Cortex of kidney (tissue), 1 donor: ENCODE data around the gene SH3RF3.

Experiments used
- DNase-seq: peaks from one replicate; lab custom pipeline; 2025; lab: John Stamatoyannopoulos, UW

The SH3RF3 gene

GRCh38 chr2:109501461-109501860, 372.5 kb downstream of the SH3RF3 start:
- no peak for DNase-seq

- no peak for DNase-seq
Measured at GRCh38 chr2:109503191-109503590, 374.2 kb downstream of the SH3RF3 start.

GRCh38 chr2:109507217-109507616, 378.2 kb downstream of the SH3RF3 start:
- no peak for DNase-seq

- no peak for DNase-seq
Measured at GRCh38 chr2:109507828-109508227, 378.8 kb downstream of the SH3RF3 start.

GRCh38 chr2:109508556-109508955, 379.6 kb downstream of the SH3RF3 start:
- DNase-seq = no peak

- DNase-seq = no peak
Measured at GRCh38 chr2:109510136-109511028, 381.4 kb downstream of the SH3RF3 start.

GRCh38 chr2:109511168-109511567, 382.2 kb downstream of the SH3RF3 start:
- DNase-seq = no peak

GRCh38 chr2:109512076-109512475, 383.1 kb downstream of the SH3RF3 start:
- DNase-seq = no peak

- DNase-seq = no peak
Measured at GRCh38 chr2:109513230-109513629, 384.2 kb downstream of the SH3RF3 start.

- no peak for DNase-seq
Measured at GRCh38 chr2:109513749-109514588, 385.0 kb downstream of the SH3RF3 start.

- DNase-seq = no peak
Measured at GRCh38 chr2:109514857-109515256, 385.9 kb downstream of the SH3RF3 start.

- DNase-seq = no peak
Measured at GRCh38 chr2:109516445-109517117, 387.6 kb downstream of the SH3RF3 start.

GRCh38 chr2:109517118-109517889, 388.3 kb downstream of the SH3RF3 start:
- DNase-seq = no peak

GRCh38 chr2:109519513-109519912, 390.5 kb downstream of the SH3RF3 start:
- no peak for DNase-seq

GRCh38 chr2:109521233-109522062, 392.4 kb downstream of the SH3RF3 start:
- DNase-seq = no peak

GRCh38 chr2:109522063-109522374, 393.0 kb downstream of the SH3RF3 start:
- DNase-seq = no peak

- no peak for DNase-seq
Measured at GRCh38 chr2:109523121-109523520, 394.1 kb downstream of the SH3RF3 start.

- no peak for DNase-seq
Measured at GRCh38 chr2:109523536-109524361, 394.7 kb downstream of the SH3RF3 start.

- DNase-seq = no peak
Measured at GRCh38 chr2:109525836-109526235, 396.8 kb downstream of the SH3RF3 start.

- DNase-seq = no peak
Measured at GRCh38 chr2:109526442-109526970, 397.5 kb downstream of the SH3RF3 start.
